Stimulated activated CD4-positive, alpha-beta T cell treated with anti-CD3 and anti-CD28 coated beads, Interleukin-12 subunit alpha, Interleukin-12 subunit beta, amount 100 ng/mL, for 48 hours (primary cell): ENCODE measurements around the gene CPSF3.

Experiments
- DNase-seq, 3 donors: peaks; one replicate each; pipeline ENCODE4 v3.0.0-alpha.2; 2020; ENCODE audit warnings: low read depth in 2 of 3, low spot score in 1 of 3

CPSF3 gene

DNA sequence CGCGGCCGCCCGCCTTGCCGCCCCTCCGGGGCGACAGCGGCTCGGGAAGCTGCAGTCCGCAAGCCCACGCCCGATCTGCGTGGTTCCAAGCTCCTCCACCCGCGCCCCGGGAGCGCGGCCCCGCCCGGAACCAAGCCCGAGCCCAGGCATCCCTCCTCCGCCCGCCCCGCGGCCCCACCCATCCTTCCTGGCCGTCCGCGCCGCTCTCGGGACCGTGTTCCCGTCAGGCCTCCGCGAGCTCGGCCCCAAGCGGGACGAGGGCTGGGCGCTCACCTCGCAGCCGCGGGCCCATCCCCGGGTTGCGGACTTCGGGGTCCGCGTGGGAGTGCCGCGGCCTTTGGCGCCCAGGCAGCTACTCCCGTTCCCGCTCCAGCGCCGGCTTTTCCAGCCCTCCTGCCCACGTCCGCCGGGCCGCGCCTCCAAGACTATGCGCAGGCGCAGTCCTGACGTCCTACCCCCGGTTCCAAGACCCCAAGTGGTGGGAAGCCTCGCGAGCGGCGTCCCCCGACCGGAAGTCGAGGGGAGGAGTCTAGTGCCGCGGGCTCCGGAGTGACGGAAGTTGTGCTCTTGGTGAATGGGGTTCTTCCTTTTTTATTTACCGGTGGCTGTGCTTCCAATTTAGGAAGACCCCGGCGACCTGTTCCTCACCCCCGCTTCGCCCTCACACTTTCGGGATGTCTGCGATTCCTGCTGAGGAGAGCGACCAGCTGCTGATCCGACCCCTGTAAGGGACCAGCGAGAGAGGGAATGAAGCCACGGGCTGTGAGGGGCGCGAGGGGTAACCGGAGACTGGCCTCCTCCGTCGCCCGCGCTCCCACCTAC, at the start of gene CPSF3, which contains the start of gene ITGB1BP1:
CPSF3 (plus strand) TSS at position 555 of the 822 bp plus-strand sequence; CDS start at position 675, 120 bp downstream.
ITGB1BP1 (minus strand) TSS at position 429 of the 822 bp plus-strand sequence. CDS start 4,831 bp downstream, outside the sequence.
- DNase-seq, result peak; percentile 93 to 97 (median 95)

DNA sequence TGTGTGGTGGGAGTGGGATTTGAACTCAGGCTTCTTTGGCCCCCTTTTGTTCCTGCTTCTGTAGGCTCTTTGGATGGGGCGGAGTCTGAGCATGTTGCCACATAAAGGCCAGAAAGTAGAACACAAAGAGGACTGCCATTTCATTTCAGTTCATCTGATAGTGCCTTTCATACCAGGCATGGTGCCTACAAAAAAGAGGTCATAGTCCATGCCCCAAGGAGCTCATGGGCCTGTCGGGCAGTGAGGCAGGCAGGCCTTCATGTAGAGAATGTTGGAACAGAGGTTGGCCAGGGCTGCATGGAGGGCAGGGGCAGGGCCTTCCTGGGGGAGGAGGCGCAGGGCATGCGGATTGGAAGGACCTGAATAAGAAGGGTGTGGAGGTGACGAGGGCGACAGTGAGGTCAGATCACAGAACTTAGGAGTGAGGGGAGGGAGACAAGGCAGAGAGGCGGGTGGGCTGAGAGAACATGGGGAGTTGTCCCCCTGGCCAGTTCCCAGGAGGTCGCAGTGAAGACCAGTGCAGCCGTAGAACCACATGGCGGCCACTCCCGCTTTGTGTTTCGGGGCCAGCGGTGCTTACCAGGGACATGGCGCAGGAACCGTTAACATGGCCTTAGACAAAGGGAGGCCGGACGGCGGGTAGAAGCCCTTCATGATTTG, 49.3 kb upstream of the CPSF3 start:
- no peak for DNase-seq

GRCh38 chr2:9375857-9376428, 47.5 kb upstream of the CPSF3 start:
- DNase-seq, result no peak

- no peak for DNase-seq
Observed at GRCh38 chr2:9377461-9378097, 45.9 kb upstream of the CPSF3 start.

GRCh38 chr2:9378433-9379390, 44.7 kb upstream of the CPSF3 start:
- DNase-seq, result no peak

DNA sequence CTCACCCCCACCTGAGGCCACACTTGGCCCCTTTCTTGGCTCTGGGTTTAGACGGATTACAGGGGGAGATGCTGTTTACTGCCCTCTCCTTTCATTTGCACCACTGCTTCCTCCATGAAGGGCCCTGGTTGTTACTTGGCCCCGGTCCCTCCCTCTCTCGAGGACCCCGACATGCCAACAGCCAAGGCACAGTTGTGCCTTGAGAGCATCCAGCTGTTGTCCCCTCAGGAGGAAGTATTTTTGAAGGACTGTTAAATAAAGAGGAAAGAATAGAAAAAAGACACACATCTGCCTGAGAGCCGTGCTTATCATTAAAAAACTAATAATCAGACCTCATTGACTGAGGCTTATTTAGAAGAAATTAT, 44.1 kb upstream of the CPSF3 start:
- no peak for DNase-seq

- DNase-seq, result no peak
Observed at GRCh38 chr2:9380702-9381628, 42.5 kb upstream of the CPSF3 start.

DNA sequence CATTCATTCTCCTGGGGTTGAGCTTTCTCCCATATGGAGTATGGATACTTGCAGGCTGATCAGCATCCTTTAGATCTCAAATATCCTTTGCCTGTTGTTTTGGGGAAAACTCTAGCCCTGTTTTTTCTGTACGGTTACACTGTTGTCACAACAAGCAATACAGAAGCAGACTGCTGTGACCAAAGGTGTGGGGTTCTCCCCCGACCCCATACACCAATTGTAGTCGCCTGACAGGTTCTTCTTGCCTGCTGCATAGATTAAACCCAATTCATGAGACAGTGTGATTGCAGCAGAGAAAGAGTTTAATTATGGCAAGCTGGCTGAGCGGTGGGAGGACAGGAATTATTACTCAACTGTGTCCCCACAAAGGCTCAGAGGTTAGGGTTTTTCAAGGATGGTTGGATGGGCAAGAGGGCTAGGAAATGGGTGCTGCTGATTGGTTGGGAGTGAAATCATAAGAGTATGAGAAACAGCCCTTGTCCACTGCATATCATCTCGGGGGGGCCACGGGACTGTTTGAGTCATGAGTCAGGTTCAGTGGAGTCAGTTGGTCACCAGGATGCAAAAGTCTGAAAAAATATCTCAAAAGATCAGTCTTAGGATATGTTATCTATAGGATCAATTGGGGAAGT, 40.7 kb upstream of the CPSF3 start:
- DNase-seq, result no peak

- no peak for DNase-seq
Observed at GRCh38 chr2:9384521-9384920, 38.9 kb upstream of the CPSF3 start.

DNA sequence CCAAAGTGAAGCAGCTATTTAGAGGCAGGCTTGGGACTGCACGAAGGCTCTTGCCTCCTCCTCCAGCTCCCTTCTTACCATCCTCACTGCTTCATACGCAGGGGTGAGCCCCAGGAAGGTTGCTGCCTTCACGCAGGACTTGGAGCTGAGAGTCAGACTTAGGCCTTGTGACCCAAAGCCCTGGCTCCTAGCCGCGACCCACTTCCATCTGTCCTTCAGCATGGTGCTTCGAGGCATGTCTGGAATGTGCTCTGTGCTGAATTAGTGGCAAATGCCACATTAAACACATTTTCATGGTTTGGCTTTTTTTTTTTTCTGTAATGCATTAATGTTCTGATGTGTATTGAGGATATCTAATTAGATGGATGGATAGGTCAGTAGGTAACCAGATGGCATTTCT, 37.6 kb upstream of the CPSF3 start:
- DNase-seq, result no peak

DNA sequence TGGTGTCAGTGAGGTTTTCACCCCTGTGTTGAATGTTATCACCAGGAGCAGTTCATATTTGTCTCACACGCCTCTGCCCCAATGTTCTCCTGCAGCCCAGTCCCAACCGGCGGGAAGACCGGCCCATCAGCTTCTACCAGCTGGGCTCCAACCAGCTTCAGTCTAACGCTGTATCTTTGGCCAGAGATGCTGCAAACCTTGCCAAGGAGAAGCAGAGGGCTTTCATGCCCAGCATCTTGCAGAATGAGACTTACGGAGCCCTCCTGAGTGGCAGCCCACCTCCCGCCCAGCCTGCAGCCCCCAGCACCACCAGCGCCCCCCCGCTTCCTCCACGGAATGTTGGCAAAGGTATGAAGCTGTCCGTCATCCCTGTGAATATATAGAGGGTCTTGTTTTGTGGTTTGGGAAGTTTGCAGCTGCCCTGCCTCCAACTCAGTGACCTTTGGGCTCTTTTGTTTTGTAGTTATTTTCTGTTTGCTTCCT, 35.2 kb upstream of the CPSF3 start:
- no peak for DNase-seq

DNA sequence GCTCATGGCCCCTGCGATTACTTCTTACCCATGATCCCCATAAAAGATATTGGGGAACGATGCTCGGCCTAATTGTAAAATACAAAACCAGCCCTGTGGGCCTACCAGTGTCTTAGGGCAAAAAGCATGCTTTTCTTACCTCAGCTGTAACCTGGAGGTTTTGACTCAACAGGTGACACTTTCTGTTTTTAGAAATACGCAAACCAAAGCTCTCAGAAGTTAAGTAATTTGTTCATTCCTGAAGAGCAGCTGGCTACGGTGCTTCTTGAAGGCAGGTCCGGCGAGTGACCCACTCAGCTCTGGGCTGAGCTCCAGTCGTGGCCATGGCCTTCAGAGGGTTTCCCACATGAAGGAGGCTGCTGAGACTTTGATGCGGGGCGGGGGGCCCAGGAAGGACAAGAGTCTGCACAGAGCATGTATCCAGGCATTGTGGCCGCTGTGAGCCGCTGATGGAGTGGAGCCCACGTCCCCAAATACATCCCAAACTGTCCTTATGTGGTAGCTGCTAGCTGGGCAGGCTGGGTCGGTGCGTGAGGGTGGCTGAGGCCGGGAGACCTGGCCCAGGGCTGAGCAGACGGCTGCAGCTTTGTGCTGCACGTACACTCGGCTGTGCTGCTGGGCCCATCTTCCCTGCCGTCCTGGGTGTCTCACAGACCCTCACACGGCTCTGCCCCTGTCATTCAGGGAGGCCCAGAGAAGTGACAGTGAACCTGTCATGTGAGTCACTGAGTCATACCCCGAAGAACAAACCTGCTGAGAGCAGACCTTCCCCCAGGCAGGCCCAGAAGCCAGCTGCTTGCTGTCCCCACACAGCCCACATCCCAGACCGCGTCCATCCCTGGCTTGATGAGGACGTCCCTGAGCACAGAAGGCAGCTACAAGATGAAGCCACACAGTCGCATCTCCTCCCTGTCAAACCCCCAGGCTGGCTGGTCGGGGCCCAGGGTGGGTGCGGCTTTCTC, 34.2 kb upstream of the CPSF3 start:
- no peak for DNase-seq

DNA sequence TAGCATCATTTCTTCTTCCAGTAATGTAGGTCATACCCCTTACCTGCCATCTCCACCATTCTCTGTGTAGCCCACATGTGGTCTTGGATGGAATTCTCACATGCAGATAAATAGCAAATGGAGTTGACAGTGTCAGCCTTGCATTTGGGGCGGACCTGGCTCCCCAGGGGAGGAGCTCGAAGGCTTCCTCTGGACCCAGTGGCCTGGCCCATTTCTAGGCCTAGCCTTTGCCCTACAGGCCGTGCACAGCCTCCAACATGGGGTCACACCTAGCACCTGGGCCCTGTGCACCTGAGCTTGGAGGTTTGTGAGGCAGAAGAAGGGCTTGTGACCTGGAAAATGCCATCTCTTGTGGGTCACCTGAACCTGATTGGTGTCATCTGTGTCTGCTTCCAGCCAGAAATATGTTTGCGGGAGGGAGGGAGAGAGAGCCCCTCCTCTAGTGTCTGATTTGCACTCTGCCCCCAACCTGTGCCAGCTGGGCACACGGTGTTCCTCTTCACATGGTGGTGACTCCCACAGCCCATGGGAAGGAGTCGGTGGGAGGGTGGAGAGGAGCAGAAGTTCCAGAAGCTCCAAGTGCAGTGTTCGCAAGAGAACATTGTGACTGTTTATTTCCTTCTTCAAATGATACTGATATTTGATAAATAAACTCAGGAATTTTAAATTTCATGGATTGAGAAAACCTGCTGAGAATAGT, 33.2 kb upstream of the CPSF3 start:
- no peak for DNase-seq

DNA sequence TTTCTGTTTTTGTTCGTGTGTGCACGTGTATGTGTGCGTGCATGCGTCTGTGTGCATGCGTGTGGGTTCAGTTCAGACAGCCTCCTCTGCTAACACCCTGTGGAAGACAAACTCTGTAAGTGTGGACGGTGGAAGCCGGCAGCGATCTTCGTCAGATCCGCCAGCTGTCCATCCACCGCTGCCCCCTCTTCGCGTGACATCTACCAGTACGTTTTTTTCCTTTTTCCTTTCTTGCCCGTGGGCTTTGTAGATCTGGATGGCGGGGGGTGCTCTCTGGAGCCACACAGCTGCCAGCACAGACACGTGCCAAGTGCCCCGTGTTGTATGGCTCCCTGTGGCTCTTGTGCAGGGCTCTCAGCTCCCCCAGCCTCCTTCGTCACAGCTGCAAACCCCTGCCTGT, 32.5 kb upstream of the CPSF3 start:
- no peak for DNase-seq

DNA sequence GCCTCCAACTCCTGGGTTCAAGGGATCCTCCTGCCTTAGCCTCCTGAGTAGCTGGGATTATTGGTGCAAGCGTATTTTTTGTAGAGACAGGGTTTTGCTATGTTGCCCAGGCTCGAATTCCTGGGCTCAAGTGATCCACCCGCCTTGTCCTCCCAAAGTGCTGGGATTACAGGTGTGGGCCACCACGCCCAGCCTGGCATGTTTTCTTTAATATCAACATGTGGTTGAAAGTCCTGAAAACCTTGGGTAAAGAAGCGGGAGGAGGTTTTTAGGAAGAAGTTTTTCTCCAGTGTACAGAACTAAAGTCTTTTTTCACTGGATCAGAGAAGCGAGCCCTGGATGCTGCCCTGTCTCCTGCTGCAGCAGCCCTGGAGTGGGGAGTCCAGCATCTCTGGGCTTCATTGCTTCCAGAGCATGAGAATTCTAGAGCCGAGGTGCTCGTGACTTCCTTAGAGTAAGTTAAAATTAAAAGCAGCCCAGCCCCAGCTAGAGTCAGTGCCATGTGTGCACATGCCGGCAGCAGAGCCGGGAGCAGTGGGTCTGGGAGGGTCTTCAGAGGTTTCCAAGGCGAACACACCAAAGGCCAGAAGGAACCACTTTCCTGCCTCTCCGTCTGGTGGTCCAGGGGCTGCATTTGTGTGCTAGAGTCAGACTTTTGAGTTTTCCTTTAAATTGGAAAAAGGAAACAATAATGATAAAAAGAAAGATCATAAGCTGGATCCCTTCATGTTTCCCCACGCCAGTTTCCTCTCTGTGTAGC, 31.3 kb upstream of the CPSF3 start:
- no peak for DNase-seq
